IPS-11a (cell line): ENCODE measurements around the gene ZMYND19.
"Not testable (repeated sequence)": the region's sequence is repeated elsewhere in the genome, so short reads cannot be mapped to it uniquely, and the experiment has no call there.

ENCODE experiments used
- H3K4me3 ChIP-seq: one replicate; pipeline ENCODE4 v1.5.1; 2013; ENCODE audit warnings: low read depth, low read length, control low read depth

Gene ZMYND19

GRCh38 chr9:137564134-137564533, 26.2 kb downstream of the ZMYND19 start:
- no peak overlapping the region for H3K4me3 ChIP-seq

DNA sequence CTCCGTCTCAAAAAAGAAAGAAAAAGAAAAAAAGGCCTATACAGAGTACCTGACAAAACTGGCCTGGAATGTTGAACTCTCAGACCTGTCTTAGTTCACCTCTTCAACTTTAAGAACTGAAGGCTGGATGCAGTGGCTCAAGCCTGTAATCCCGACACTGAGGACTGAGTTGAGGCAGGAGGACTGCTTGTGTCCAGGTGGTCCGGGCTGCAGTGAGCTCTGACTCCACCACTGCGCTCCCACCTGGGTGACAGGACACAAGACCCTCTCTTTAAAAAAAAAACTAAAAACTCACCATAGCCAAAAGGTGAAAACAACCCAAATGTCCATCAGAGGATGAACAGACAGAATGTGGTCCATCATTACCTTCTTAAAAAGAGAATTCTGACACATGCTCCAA, 32.2 kb downstream of the ZMYND19 start:
- H3K4me3 ChIP-seq, result no peak overlapping the region

DNA sequence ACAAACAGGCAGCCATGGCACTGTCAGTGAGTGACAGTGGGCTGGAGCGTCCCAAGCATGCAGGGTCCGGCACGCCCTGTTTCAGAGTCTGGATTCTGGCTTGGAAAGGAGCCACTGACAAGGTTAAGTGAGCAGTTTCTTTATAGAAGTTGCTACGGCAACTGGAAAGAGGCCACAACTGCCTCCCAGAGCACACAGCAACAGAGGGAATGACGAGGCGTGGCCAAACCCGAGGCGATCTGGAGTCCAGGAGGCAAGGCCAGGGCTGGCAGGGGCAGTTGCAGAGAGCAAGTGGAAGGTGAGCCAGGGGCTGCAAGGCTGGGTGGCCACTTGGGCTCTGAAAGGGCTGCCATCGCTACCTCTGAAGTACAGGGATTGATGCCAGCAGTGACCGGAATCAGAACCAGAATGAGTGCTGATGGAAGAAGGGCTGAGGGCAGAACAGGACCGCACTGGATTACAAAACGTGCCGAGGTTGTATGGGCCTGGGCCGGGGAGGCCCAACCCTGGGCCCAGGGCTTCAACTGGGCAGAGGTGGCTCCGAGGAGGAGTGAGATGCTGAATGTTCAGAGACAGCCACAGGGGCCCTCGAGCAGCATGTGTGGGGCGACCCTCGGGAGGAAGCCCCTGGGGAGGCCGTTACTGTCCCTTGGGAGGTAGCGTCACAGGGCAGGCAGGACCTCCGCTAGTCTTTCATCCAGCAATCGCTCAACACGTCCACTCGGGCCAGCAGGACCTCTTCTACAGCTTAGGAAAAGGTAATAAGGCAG, 34.1 kb downstream of the ZMYND19 start:
- H3K4me3 ChIP-seq, result no peak overlapping the region

DNA sequence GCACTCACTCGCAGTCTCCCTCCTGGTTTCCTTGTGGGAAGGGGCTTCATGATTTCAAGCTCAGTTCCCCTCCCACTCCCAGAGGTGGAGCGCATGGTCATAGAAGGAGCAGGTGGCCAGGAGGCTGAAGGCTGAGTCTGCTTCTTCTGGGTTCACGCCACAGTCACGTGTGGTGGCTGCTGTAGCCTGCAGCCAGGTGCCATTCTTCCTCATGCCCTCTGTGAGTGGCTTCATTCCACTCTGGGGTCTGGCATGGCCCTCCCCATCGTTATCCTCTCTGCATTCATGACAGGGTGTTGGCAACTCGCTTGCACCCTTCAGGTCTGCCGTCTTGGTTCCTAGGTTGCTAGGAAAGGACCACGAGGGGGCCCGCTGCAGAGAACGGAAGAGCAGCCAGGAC, 35.1 kb downstream of the ZMYND19 start:
- no peak overlapping the region for H3K4me3 ChIP-seq

DNA sequence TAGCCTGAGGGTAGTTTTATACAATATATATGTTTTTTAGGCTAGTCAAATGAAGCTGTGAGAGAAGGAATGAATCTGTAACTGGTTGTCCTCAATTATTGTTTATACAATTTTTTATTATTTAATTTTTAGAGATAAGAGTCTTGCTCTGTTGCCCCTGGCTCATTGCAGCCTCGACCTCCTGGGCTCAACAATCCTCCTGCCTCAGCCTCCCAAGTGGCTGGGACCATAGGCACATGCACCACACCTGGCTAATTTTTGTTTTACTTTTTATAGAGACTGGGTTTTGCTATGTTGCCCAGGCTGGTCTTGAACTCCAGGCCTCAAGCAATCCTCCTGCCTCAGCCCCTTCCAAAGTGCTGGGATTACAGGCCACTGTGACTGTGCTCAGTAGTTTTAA, 36.0 kb downstream of the ZMYND19 start:
- H3K4me3 ChIP-seq, result no peak overlapping the region

- H3K4me3 ChIP-seq, result not testable (repeated sequence)
Measured at GRCh38 chr9:137553654-137554053, 36.7 kb downstream of the ZMYND19 start.

GRCh38 chr9:137552022-137552768, 38.1 kb downstream of the ZMYND19 start:
- H3K4me3 ChIP-seq, result peak overlapping the region; percentile 82

DNA sequence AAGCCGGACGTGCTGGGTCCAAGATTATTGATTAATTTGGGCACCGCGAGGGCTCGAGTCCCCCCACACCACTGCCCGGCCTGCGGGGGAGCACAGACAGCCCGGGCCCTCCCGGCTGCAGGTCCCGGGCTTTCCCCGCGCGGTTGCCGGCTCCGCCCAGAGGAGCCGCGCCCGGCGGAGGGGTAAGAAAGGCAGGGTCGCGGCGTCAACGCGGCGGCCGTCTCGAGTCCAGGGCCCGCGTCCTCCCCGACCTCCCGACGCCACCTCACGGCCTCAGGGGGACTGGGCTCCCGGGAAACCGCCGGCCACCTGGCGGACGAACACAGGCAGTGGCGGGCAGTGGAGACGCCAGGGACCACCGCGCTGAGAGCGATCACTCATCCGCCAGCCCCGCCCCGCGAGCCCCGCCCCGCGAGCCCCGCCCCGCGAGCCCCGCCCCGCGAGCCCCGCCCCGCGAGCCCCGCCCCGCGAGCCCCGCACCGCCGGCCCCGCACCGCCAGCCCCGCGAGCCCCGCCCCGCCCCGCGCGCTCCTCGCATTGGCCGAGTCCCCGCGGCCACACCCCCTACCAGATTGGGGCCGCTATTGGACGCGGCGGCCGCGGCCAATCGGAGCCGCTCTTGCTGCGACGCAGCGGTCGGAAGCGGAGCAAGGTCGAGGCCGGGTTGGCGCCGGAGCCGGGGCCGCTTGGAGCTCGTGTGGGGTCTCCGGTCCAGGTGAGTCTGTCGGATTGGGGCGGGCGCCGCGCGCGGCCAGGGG, 38.9 kb downstream of the ZMYND19 start, which contains the start of gene MRPL41:
MRPL41 (plus strand) TSS at position 616 of the 758 bp plus-strand sequence. CDS start 203 bp downstream, outside the sequence.
- H3K4me3 ChIP-seq, result peak within 1 kb of the TSS; percentile 82

GRCh38 chr9:137550958-137551263, 39.4 kb downstream of the ZMYND19 start:
- H3K4me3 ChIP-seq, result peak overlapping the region; percentile 39

DNA sequence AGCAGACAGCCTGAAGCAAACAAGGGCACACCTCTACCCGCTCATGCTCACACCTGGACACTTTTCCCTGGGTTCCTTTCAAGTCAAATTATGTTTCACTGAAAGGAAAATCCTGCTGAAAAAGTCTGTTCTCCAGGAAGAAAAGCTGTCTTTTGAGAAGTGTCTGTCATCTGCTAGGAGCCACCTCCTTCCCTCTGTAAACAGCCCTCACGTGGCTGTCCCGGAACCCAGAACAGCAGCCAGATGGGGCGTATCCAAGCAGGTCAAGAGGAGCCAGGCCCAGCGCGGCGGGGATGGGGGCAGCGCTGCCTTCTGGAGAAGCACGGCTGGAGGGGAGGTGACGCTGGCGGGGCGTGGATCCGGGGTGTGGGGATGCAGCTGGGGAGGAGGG, 40.1 kb downstream of the ZMYND19 start, which contains the start of gene PNPLA7:
PNPLA7 (minus strand) TSS at position 172 of the 391 bp plus-strand sequence. CDS start 205 bp downstream, outside the sequence.
- H3K4me3 ChIP-seq, result peak within 1 kb of the TSS; percentile 39

DNA sequence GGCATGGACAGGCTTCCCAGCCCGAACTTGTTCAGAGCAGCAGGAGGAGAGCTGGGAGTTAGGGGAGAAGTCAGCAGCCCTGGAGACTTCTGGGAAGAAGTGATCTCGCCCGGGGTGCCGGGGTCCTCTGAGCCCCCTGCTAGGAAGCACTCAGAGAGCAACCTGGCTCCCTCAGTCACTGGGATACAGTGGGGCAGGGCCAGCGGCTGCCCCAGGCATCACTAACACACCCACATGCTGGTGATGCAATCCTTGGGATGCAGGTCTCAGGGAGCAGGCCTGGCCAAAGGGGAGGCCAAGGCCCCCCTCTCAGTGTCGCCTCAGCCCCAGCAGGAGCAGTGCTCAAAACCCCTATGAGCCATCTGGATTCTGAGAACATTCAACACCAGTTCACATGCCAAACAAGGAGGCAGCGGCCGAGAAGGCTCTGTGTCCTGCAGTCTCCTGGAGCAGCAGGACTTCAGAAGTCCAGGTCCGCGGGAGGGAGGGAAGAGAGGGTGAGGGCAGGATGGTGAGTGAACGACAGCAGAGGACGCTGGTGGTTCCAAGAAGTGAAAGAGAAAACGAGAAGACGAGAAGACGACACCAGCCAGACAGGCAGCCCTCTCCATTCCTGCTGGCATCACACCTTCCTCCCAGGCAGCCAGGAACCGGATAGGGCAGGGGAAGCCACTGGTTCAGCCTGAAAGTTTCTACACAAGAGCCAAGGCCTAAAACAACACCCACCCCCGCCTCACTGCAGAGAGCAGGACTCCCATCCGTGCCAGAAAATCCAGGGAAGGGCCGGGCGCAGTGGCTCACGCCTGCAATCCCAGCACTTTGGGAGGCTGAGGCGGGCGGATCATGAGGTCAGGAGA, 42.4 kb downstream of the ZMYND19 start:
- H3K4me3 ChIP-seq, result no peak overlapping the region

DNA sequence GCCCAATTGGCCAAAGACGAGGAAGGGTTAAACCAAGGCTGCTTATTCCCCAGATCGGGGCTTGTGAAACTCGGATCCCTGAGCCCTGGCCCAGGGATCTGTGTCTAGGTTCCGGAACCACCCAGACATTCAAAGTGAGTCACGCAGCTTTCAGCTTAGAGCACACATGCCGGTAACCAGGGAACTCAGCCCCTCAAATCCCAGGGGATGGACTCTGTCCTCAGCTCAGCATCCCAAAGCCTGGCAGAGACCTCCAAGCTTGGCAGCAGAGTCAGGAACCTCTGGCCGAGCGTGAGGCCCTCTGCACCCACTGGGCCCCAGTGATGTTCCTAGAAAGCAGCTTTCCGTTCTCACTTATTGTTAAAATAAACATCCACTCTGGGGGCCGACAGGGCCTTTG, 45.2 kb downstream of the ZMYND19 start:
- H3K4me3 ChIP-seq, result no peak overlapping the region

- no peak overlapping the region for H3K4me3 ChIP-seq
Measured at GRCh38 chr9:137544176-137544760, 46.0 kb downstream of the ZMYND19 start.

DNA sequence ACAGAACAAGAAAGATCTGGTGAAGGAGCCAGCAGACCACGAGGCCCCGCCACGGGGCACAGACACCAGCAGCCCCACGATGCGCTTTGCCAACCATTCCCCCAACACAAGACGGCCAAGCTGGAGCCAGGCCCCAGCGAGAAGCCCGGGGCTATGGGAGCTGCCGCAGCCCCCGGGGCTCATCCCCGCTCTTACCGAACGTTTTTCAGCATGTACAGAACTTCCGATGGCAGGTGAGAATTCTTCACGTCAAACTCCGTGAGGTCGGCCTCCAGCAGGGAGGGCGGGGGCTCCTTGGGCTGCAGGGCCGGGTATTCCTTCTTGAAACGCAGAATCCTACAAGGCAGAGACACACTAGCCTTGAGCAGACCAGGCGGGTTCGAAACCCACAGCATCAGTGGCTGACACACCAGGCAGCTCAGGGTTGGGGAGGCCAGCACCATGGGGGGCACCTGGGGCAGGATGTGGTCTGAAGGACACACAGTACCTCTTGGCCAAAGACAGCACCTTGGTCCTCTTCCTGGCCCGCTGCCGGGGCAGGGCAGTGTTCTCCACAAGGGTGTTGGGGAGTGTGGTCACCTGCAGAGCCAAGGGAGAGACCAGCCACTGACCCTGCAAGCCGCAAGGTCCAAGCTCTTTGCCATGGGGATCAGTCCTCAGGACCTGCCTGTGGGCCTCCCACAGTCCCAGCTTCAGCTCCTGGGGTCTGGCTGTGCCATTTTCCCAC, 46.9 kb downstream of the ZMYND19 start:
- no peak overlapping the region for H3K4me3 ChIP-seq

GRCh38 chr9:137542486-137542885, 47.8 kb downstream of the ZMYND19 start:
- H3K4me3 ChIP-seq, result no peak overlapping the region

DNA sequence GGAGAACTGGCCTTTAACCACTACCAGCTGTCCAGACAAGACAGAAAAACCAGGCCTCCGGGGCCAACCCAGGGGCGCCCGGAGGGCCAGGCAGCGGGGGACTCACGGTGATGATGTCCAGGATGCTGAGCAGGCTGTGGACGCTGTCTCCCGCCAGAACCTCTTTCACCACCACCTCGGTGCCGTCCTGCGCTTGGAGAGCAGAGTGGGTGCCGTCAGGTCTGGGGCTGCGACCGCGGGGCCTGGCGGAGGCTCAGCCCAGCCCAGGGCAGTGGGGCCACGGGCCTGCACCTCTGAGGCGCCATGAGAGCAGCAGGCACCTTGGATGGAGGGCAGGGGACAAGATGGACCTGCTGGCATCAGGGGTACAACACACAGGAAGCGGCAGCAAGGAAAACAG, 49.8 kb downstream of the ZMYND19 start:
- no peak overlapping the region for H3K4me3 ChIP-seq

- no peak overlapping the region for H3K4me3 ChIP-seq
Measured at GRCh38 chr9:137538058-137538457, 52.3 kb downstream of the ZMYND19 start.

DNA sequence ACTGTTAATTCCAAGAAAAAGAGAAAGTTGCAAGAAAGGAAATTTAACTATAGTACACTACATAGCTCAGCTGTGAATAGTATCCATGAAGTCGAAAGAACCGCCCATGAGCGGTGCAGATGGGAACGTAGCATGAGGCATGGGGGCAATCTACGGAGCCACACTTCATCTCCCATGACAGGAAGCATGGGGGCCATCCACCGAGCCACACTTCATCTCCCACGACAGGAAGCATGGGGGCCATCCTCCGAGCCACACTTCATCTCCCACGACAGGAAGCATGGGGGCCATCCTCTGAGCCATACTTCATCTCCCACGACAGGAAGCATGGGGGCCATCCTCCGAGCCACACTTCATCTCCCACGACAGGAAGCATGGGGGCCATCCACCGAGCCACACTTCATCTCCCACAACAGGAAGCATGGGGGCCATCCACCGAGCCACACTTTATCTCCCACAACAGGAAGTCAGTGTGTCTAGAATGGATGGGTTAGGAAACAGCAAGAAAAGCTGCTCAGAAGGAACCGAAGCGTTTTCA, 53.6 kb downstream of the ZMYND19 start:
- H3K4me3 ChIP-seq, result not testable (repeated sequence)

GRCh38 chr9:137535120-137535428, 55.2 kb downstream of the ZMYND19 start:
- no peak overlapping the region for H3K4me3 ChIP-seq
